H54 (cell line): Measurements from ENCODE around the gene MAD1L1.
"Not testable (repeated sequence)": the region's sequence is repeated elsewhere in the genome, so short reads cannot be mapped to it uniquely, and the experiment has no call there.

Experiments
- DNase-seq: peaks from one replicate; pipeline ENCODE4 v3.0.0; 2011; ENCODE audit warnings: low spot score, mixed read lengths; ENCODE audit not compliant: insufficient read length
- FAIRE-seq: peaks from 3 replicates; lab custom pipeline; 2011; peaks lifted over from hg19 to GRCh38; lab: Jason Lieb, UNC
- POLR2A ChIP-seq: IDR thresholded peaks from 2 replicates; pipeline ENCODE4 v1.6.1; 2011; ENCODE audit warnings: low read depth, mild to moderate bottlenecking, low read length

The MAD1L1 gene

GRCh38 chr7:2044311-2044882 lies 188.3 kb downstream of the MAD1L1 start:
- no peak for FAIRE-seq
- no peak for DNase-seq
- no peak for TF ChIP-seq POLR2A

GRCh38 chr7:2043316-2044039 lies 189.3 kb downstream of the MAD1L1 start:
- FAIRE-seq (no peak), DNase-seq (no peak)
- TF ChIP-seq POLR2A = no peak

GRCh38 chr7:2042650-2043049 lies 190.1 kb downstream of the MAD1L1 start:
- FAIRE-seq (no peak), DNase-seq (no peak)

GRCh38 chr7:2041496-2042367 lies 191.0 kb downstream of the MAD1L1 start:
- DNase-seq = no peak
- no peak for TF ChIP-seq POLR2A
- FAIRE-seq = no peak

More at GRCh38 chr7:2042650-2043049, 190.1 kb downstream of the MAD1L1 start:
- TF ChIP-seq POLR2A = no peak

GRCh38 chr7:2040893-2041270 lies 191.9 kb downstream of the MAD1L1 start:
- FAIRE-seq = no peak
- DNase-seq = no peak
- TF ChIP-seq POLR2A = no peak

- FAIRE-seq (no peak), DNase-seq (no peak)
- no peak for TF ChIP-seq POLR2A
Measured at GRCh38 chr7:2040201-2040892, 192.4 kb downstream of the MAD1L1 start.

- FAIRE-seq = no peak
- no peak for TF ChIP-seq POLR2A
Measured at GRCh38 chr7:2038931-2039728, 193.6 kb downstream of the MAD1L1 start.

GRCh38 chr7:2037808-2038522 lies 194.8 kb downstream of the MAD1L1 start:
- FAIRE-seq (no peak), DNase-seq (no peak)
- no peak for TF ChIP-seq POLR2A

More at GRCh38 chr7:2038931-2039728, 193.6 kb downstream of the MAD1L1 start:
- no peak for DNase-seq

GRCh38 chr7:2037301-2037807 lies 195.4 kb downstream of the MAD1L1 start:
- DNase-seq = no peak
- TF ChIP-seq POLR2A = no peak
- FAIRE-seq = no peak

- TF ChIP-seq POLR2A = no peak
- FAIRE-seq (no peak), DNase-seq (no peak)
Measured at GRCh38 chr7:2036786-2037185, 196.0 kb downstream of the MAD1L1 start.

- not testable (repeated sequence) for FAIRE-seq, DNase-seq
Measured at GRCh38 chr7:2036201-2036600, 196.5 kb downstream of the MAD1L1 start.

GRCh38 chr7:2034291-2035201 lies 198.2 kb downstream of the MAD1L1 start:
- FAIRE-seq = no peak
- no peak for DNase-seq
- no peak for TF ChIP-seq POLR2A
